Activated CD4-positive, CD25-positive, alpha-beta regulatory T cell treated with anti-CD3 and anti-CD28 coated beads, Interleukin-2, amount 50 U/mL, for 72 hours (primary cell): ENCODE data around the gene ARSB.

Experiments used
- DNase-seq: peaks from one replicate; pipeline ENCODE4 v3.0.0; 2021

The ARSB gene

DNA sequence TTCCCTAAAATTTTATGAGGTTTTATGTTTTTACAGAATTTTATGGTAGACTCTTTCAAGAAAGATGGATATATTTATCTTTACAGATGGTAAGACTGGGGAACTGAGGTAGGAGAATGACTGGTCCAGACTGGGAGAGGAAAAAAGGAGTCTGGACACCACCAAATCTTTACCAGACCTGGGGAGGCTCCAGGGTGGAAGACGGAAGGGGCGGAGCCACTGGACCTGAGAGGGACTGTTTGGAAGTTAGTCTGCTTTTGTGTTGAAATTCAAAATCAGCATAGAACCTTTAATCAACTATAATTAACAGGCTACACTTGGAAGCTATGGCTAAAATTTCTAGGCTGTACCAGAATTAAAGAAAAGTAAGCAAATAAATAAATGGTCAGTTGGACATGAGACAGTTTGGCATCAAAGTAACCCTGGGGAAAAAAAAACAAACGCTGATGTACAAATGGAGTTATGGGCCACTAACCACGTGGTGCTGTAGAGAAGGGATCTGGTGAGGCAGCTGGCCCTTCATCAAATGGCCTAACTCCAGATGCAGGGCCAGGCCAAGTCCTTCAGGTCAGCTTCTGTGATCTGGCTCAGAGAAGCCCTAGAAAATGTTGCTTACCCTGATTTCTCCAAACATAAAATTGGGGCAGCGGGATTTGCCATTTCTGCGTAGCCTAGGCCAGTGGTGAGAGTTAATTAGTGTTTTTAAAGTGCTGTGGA is 155.1 kb downstream of the ARSB start:
- DNase-seq = no peak

DNA sequence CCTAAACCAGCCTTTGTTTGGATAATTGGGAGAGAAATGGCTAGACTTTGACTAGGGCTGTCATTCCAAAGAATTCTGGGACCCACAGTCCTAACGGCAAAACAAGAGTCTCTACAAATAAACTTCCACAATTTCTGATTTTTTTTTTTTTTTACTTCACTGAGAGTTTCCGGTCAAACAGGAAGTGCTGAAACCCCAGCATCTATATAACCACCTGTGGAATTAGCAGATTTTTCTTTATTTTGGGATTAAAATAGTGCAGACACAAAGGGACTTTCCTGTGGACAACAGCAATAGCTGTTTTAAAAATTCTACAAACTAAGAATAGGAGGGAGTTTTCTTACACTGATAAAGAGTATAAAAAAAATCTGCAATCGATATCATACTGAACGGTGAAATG is 157.4 kb downstream of the ARSB start:
- no peak for DNase-seq

DNA sequence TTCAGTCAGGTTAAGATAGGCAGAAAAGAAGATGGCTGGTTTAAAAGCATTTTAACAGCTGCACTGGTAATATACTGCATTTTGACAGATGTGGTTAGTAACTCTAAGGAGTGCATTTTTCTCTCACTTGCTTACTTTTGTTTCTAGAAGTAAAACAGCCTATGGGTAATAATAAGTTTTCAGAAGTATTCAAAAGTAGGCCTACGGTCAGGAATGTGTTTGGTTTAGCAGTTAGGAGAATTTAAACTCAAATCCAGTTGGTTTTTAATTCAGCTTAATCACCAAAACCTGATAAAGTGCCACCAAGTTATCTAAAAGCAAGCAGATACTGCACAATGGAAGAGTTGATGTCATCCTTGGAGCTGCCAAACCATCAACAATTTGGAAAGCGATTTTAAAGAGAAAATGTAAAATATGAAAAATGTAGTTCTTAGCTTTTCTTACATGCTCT is 160.3 kb downstream of the ARSB start:
- DNase-seq = no peak

DNA sequence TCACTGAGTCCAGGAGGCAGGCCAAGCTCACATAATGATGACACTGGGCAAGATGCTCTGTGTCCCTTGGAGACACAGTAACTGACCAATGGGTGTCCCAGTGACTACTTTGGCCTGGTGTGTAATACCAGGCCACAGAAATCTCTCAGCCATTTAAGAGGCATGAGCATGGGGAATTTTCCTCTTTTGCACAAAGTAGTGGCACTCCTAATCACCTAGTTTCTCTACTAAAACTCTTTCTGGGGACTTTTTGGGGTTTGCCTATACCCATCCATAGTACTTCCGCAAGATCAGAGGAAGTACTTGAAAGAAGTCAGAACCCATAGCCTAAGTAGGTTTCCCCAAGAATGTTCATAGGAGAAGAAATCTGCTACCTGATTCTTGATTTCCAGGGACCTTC is 161.9 kb downstream of the ARSB start:
- no peak for DNase-seq

GRCh38 chr5:78821536-78822021 is 163.5 kb downstream of the ARSB start:
- no peak for DNase-seq

GRCh38 chr5:78819707-78820106 is 165.4 kb downstream of the ARSB start:
- DNase-seq = no peak

DNA sequence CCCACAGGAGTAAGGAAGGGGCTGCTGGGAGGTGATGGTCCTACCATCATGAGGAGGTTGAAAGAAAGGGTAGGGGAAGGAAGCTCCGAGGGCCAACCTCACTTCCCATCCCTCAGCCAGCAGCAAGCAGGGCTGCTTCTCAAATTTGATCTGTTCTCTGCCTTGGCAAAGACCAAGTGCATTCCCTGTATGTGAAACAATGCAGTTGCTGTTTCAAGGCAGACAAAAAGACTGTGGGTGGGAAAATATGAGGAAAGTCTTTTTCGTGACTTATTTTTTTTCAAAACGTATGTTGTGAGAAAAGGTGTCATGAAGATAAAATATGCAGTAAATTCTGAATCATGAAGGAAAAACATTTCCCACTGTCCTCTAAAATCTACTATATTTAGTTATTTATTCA is 165.9 kb downstream of the ARSB start:
- DNase-seq = no peak

- DNase-seq = no peak
Measured at GRCh38 chr5:78816143-78816765, 168.9 kb downstream of the ARSB start.

GRCh38 chr5:78813906-78814530 is 171.1 kb downstream of the ARSB start:
- DNase-seq = no peak

DNA sequence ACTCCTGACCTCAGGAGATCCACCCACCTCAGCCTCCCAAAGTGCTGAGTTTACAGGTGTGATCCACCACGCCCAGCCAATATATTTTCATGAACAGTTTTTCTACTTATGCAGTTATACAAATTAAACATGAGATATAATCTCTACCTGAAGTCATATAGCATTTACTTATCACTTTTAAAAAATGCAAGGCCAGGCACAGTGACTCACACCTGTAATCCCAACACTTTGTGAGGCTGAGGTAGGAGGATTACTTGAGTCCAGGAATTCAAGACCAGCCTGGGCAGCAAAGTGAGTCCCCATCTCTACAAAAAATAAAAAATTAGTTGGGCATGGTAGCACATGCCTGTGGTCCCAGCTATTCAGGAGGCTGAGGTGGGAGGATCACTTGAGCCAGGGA is 171.8 kb downstream of the ARSB start:
- no peak for DNase-seq

GRCh38 chr5:78811866-78812265 is 173.2 kb downstream of the ARSB start:
- DNase-seq = no peak

- no peak for DNase-seq
Measured at GRCh38 chr5:78811121-78811817, 173.8 kb downstream of the ARSB start.

DNA sequence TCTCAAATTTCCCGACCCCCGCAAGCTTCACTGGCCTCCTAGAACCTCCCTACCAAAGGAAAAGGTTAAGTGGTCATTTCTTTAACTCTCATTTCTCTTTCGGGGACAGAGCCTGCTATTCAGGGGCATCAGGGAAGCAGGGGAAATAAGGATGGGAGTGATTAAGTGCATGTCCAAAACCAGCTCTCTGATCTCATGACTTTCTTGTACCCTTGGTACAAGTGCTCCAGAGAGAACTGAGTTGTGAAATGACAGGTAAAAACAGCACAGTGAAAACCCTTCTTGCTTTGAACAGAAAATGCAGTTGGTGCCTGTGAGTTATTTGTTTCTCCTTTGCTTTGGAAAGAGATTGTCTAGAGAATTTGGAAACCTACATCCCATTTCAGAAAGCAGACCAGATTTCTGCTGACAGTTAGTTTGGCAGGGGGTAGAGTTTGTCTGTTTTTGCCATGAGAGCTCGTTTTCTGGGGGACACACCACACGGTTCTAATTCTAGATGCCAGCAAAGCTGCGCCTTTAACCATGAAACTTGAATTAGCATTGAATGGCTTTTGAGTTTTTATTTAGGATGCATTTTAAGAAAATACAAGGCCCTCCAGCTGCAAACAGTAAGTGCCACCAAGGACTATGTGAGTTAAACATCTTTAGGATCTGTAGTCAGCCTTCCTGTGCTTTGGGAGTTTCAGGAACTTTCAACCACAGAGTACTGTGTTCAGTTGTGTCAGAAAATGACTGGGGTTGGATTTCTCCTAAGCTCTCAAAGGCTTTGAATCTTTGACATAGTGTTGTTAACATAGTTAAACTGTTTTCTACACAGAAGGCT is 174.8 kb downstream of the ARSB start:
- DNase-seq = no peak

- DNase-seq = no peak
Measured at GRCh38 chr5:78809444-78809843, 175.7 kb downstream of the ARSB start.

- no peak for DNase-seq
Measured at GRCh38 chr5:78808818-78809217, 176.3 kb downstream of the ARSB start.

- no peak for DNase-seq
Measured at GRCh38 chr5:78808380-78808779, 176.7 kb downstream of the ARSB start.

GRCh38 chr5:78806544-78806943 is 178.6 kb downstream of the ARSB start:
- DNase-seq = no peak

GRCh38 chr5:78805474-78806124 is 179.5 kb downstream of the ARSB start:
- no peak for DNase-seq

DNA sequence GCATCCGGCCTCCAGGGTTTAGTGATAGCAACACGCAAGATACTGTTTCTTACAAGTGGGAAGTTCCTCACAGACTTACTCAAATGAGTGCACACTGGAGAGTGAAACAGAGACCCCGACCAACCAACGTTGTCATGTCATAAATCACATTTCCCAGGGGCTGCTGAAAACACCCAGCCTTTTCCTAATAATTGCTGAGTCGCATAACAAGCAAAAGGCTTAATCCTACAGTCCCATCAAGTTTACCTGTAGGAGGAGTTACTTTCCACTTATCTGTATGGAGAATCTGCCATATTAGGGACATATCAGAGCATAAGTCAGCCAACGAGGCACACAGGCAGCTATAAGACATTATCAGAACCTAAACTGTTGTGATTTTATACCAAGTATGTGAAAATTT is 180.1 kb downstream of the ARSB start:
- DNase-seq = no peak

- no peak for DNase-seq
Measured at GRCh38 chr5:78803941-78804340, 181.2 kb downstream of the ARSB start.

- no peak for DNase-seq
Measured at GRCh38 chr5:78803353-78803752, 181.8 kb downstream of the ARSB start.

DNA sequence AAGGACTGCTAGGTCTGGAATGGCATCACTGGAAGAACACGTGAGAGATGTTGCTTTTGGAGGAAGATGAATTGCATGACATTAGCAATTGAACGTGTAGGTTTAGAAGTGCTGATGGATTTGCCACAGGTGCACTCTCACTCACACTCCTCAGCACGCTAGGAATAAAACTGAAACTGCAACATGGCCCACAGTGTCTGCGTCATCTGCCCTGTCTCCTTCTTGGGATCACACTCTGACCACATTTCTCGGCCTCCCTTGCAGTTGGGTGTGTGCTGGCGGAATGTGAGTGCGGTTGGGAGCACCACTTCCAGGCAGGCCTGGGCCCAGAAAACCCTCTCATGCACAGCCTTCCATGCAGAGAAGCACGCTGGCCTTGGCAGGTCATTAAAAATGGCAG is 183.7 kb downstream of the ARSB start:
- DNase-seq = no peak
